Activated CD4-positive, CD25-positive, alpha-beta regulatory T cell treated with anti-CD3 and anti-CD28 coated beads, Interleukin-2, amount 50 U/mL, for 24 hours (primary cell): Measurements from ENCODE around the gene DHRS12.

Experiments
- ATAC-seq, 2 donors: fragments of 150-1000 bp; cut with Tn5 transposase; one replicate each; pipeline ENCODE4 v1.10.0; 2021; ENCODE audit warnings: mild to moderate bottlenecking in 1 of 2, moderate library complexity in 1 of 2

DHRS12 gene

GRCh38 chr13:51724721-51725120 lies 79.2 kb downstream of the DHRS12 start:
- no peak for ATAC-seq

GRCh38 chr13:51723529-51723928 lies 80.4 kb downstream of the DHRS12 start:
- no peak for ATAC-seq

- ATAC-seq = no peak
These were observed 82.5 kb downstream of the DHRS12 start for GRCh38 chr13:51721496-51721895.

GRCh38 chr13:51719394-51719793 lies 84.6 kb downstream of the DHRS12 start:
- no peak for ATAC-seq
